GM08714 (cell line): ENCODE data around the gene KNDC1.

Source experiments
- H3K4me3 ChIP-seq: fragments of 200-500 bp; sonication (Bioruptor generic); 2 replicates; pipeline ENCODE4 v1.5.1; 2014; ENCODE audit warnings: mild to moderate bottlenecking, low read length, inconsistent platforms
- ZNF274 ChIP-seq: IDR thresholded peaks from 2 replicates; pipeline ENCODE4 v1.6.1; 2012; ENCODE audit warnings: mild to moderate bottlenecking, low read depth, low read length

KNDC1 gene

GRCh38 chr10:133202778-133203651 is 43.0 kb downstream of the KNDC1 start:
- no peak overlapping the region for H3K4me3 ChIP-seq
- no peak for TF ChIP-seq ZNF274

GRCh38 chr10:133203652-133204195 is 43.7 kb downstream of the KNDC1 start:
- no peak overlapping the region for H3K4me3 ChIP-seq
- no peak for TF ChIP-seq ZNF274

- TF ChIP-seq ZNF274, result no peak
- H3K4me3 ChIP-seq, result no peak overlapping the region
Observed at GRCh38 chr10:133204226-133205015, 44.4 kb downstream of the KNDC1 start.

GRCh38 chr10:133205146-133205545 is 45.1 kb downstream of the KNDC1 start:
- TF ChIP-seq ZNF274, result no peak
- H3K4me3 ChIP-seq, result no peak overlapping the region

GRCh38 chr10:133206356-133207040 is 46.5 kb downstream of the KNDC1 start:
- no peak for TF ChIP-seq ZNF274
- no peak overlapping the region for H3K4me3 ChIP-seq

GRCh38 chr10:133207041-133207600 is 47.1 kb downstream of the KNDC1 start:
- no peak overlapping the region for H3K4me3 ChIP-seq

GRCh38 chr10:133207627-133208026 is 47.6 kb downstream of the KNDC1 start:
- TF ChIP-seq ZNF274, result no peak
- H3K4me3 ChIP-seq, result no peak overlapping the region

More at GRCh38 chr10:133207041-133207600, 47.1 kb downstream of the KNDC1 start:
- no peak for TF ChIP-seq ZNF274

GRCh38 chr10:133208466-133208865 is 48.4 kb downstream of the KNDC1 start:
- TF ChIP-seq ZNF274, result no peak
- no peak overlapping the region for H3K4me3 ChIP-seq

- no peak overlapping the region for H3K4me3 ChIP-seq
- no peak for TF ChIP-seq ZNF274
Observed at GRCh38 chr10:133209117-133209516, 49.1 kb downstream of the KNDC1 start.

GRCh38 chr10:133209641-133210040 is 49.6 kb downstream of the KNDC1 start:
- TF ChIP-seq ZNF274, result no peak

GRCh38 chr10:133210398-133211140 is 50.5 kb downstream of the KNDC1 start:
- no peak overlapping the region for H3K4me3 ChIP-seq
- no peak for TF ChIP-seq ZNF274

More at GRCh38 chr10:133209641-133210040, 49.6 kb downstream of the KNDC1 start:
- H3K4me3 ChIP-seq, result no peak overlapping the region

GRCh38 chr10:133211141-133211830 is 51.3 kb downstream of the KNDC1 start:
- H3K4me3 ChIP-seq, result no peak overlapping the region
- TF ChIP-seq ZNF274, result no peak
